Aorta (tissue), 5 donors: ENCODE results near the gene SNX18. TPM values are rescaled to one million over a fixed set of nuclear protein-coding genes. Genes with fewer than 3 reads are reported as not detected.
A peak's percentile ranks its signal among the peaks of the same experiment; 100 is the strongest.

Experiments
- ATAC-seq: fragments of 200-7000 bp; cut with Tn5 transposase; one replicate; pipeline ENCODE4 v1.9.1; 2022; ENCODE audit warnings: moderate library complexity; ENCODE audit not compliant: low FRiP score
- DNase-seq, 2 donors: peaks; one replicate each; pipeline ENCODE4 v3.0.0-alpha.2; 2020
- H3K27ac ChIP-seq, 2 donors: one replicate each; pipeline ENCODE4 v1.5.1; 2013; ENCODE audit warnings: low read length in 2 of 2, mild to moderate bottlenecking in 2 of 2, moderate library complexity in 2 of 2, control low read depth in 1 of 2, inconsistent platforms in 1 of 2, low read depth in 1 of 2
- H3K27me3 ChIP-seq, 2 donors: one replicate each; pipeline ENCODE4 v1.6.1; 2013; ENCODE audit warnings: control low read depth in 1 of 2, low read length in 1 of 2, mild to moderate bottlenecking in 1 of 2, moderate library complexity in 1 of 2; ENCODE audit not compliant: insufficient read depth in 2 of 2, control insufficient read depth in 1 of 2
- H3K36me3 ChIP-seq, 2 donors: one replicate each; pipeline ENCODE4 v1.6.1; 2013; ENCODE audit warnings: control low read depth in 1 of 2, low read length in 1 of 2, mild to moderate bottlenecking in 1 of 2; ENCODE audit not compliant: insufficient read depth in 2 of 2, control insufficient read depth in 1 of 2
- H3K4me1 ChIP-seq, 2 donors: one replicate each; pipeline ENCODE4 v1.6.1; 2013; ENCODE audit warnings: low read length in 2 of 2, control low read depth in 1 of 2, mild to moderate bottlenecking in 1 of 2, moderate library complexity in 1 of 2; ENCODE audit not compliant: insufficient read depth in 2 of 2, control insufficient read depth in 1 of 2
- H3K4me3 ChIP-seq, 2 donors: one replicate each; pipeline ENCODE4 v1.5.1; 2013; ENCODE audit warnings: low read length in 2 of 2, control low read depth in 1 of 2, mild to moderate bottlenecking in 1 of 2
- H3K9me3 ChIP-seq: one replicate; pipeline ENCODE4 v1.6.1; 2013; ENCODE audit warnings: mild to moderate bottlenecking, low read length; ENCODE audit not compliant: control insufficient read depth
- WGBS, 2 donors: extraction: QIAGEN DNeasy Blood & Tissue Kit; methylation state at CpG; one replicate each; pipeline ENCODE4 v1.1.7; 2013; 5-methylcytosine and 5-hydroxymethylcytosine counted together
- intact Hi-C, 2 donors: fragments of 100-400 bp; cut with DNase I; formaldehyde crosslinking; loops; one replicate each; pipeline versions ENCODE4 v1.14.2 to v1.15.0; 2022
- polyA plus RNA-seq, 2 donors: library from polyadenylated mRNA; stranded (reverse); fragments of 200-250 nt; gene quantifications; one replicate each; pipeline ENCODE4 v1.2.3, GENCODE V29; 2013
- total RNA-seq, 2 donors: library from RNA; stranded (reverse); fragmentation: NEBNext Ultra II Directional; extraction: Animal tissue kit (Norgen Biotek cat#: 25700); gene quantifications; one replicate each; pipeline ENCODE4 v1.2.1, GENCODE V29; 2021
- donor health status: healthy with polysubstance abuse.
- donor health status: Bipolar disorder and iron deficiency.
- donor health status: DM: no; HTN: no; CAD: no.
- donor health status: DM: no; HTN: no; CAD: no.
- donor health status: DM: yes; HTN: yes; CAD: no.

Gene SNX18
- total and polyA plus RNA-seq, 4 donors, result 31.6 to 110 (median 60.8) TPM

GRCh38 chr5:54523534-54523933 is 6.0 kb downstream of the SNX18 start:
- no peak for DNase-seq
- 4 to 6% methylated on average over 3 of the region's 3 CpGs for WGBS, 2 donors
- Histone ChIP-seq H3K27me3 (no peaks in the 10 kb centered on the region), H3K9me3 (no peaks in the 10 kb centered on the region), H3K4me3 (peak overlapping the region; percentile 43 to 78), H3K36me3 (peaks cover 0 to 3% of the 10 kb centered on the region in 2 donors), H3K4me1 (peaks cover 3 to 6% of the 10 kb centered on the region in 2 donors), H3K27ac (peak overlapping the region; percentile 73 to 77)
- intact Hi-C loops, result loop anchor here (5.0 kb wide), 2 partner anchors 59 to 179 kb away; no protein-coding TSS in a partner anchor
- ATAC-seq, result no peak

DNA sequence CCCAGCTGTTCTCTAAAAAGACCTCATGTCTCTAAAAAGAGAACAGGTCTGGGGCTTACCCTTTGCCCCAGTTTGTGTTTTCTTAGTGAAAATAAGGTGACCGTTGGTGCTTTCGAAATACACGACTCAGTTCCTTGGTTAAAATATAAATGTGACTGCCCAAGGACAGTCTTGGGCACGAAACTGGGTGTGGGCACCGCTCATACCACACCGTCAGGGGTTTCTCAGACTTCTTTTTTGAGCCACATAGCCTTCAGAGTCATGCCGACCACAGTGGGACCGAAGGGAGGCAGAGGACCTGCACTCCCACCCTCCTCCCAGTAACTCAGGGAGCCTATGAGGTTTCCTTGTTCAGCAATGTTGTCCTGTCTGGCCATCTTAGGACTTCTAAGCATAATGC is 6.5 kb downstream of the SNX18 start:
- H3K9me3 ChIP-seq, result no peaks in the 10 kb centered on the region
- H3K27ac ChIP-seq, result peak overlapping the region; percentile 73 to 77
- intact Hi-C loops, result loop anchor here (5.0 kb wide), 2 partner anchors 58 to 178 kb away; no protein-coding TSS in a partner anchor
- no peaks in the 10 kb centered on the region for H3K27me3 ChIP-seq
- DNase-seq (no peak), ATAC-seq (peak; percentile 1)
- 3 to 4% methylated on average over 8 of the region's 8 CpGs for WGBS, 2 donors
- H3K4me1 ChIP-seq, result peaks cover 3 to 6% of the 10 kb centered on the region in 2 donors
- peak overlapping the region; percentile 43 to 78 for H3K4me3 ChIP-seq
- H3K36me3 ChIP-seq, result peaks cover 0 to 3% of the 10 kb centered on the region in 2 donors

GRCh38 chr5:54524704-54525103 is 7.1 kb downstream of the SNX18 start:
- peak; percentile 27 for ATAC-seq
- H3K27ac ChIP-seq, result peak overlapping the region; percentile 3 to 77
- no peaks in the 10 kb centered on the region for H3K36me3 ChIP-seq
- no peaks in the 10 kb centered on the region for H3K27me3 ChIP-seq
- peaks cover 3 to 6% of the 10 kb centered on the region in 2 donors for H3K4me1 ChIP-seq
- intact Hi-C loops, result loop anchor here (5.0 kb wide), 3 partner anchors 58 to 178 kb away; no protein-coding TSS in a partner anchor
- DNase-seq, result peak; percentile 83 to 85
- peak overlapping the region; percentile 4 to 65 for H3K4me3 ChIP-seq
- WGBS, 2 donors, result 4 to 5% methylated on average over 8 of the region's 8 CpGs
- no peaks in the 10 kb centered on the region for H3K9me3 ChIP-seq

- Histone ChIP-seq H3K27ac (peak overlapping the region; percentile 3 to 39), H3K9me3 (no peaks in the 10 kb centered on the region), H3K36me3 (no peaks in the 10 kb centered on the region), H3K27me3 (no peaks in the 10 kb centered on the region), H3K4me3 (peak overlapping the region in 1 of 2 donors; percentile 38), H3K4me1 (peaks cover 5 to 10% of the 10 kb centered on the region in 2 donors)
- no peak for DNase-seq
- intact Hi-C loops, result loop anchor here in 1 of 2 donors (5.0 kb wide), 1 partner anchor 107 kb away; no protein-coding TSS in a partner anchor
- no peak for ATAC-seq
- WGBS, 2 donors, result 45 to 51% methylated on average over 4 of the region's 4 CpGs
These were observed 7.7 kb downstream of the SNX18 start for GRCh38 chr5:54525261-54525660.

- no peak for ATAC-seq
- Histone ChIP-seq H3K27ac (peak overlapping the region; percentile 12 to 57), H3K4me3 (peak overlapping the region in 1 of 2 donors; percentile 38), H3K36me3 (no peaks in the 10 kb centered on the region), H3K4me1 (peaks cover 5 to 10% of the 10 kb centered on the region in 2 donors), H3K27me3 (no peaks in the 10 kb centered on the region), H3K9me3 (no peaks in the 10 kb centered on the region)
- no peak for DNase-seq
- WGBS, 2 donors, result 26 to 29% methylated on average over 6 of the region's 6 CpGs
- intact Hi-C loops, result loop anchor here in 1 of 2 donors (5.0 kb wide), 1 partner anchor 107 kb away; no protein-coding TSS in a partner anchor
These were observed 8.1 kb downstream of the SNX18 start for GRCh38 chr5:54525692-54526091.

DNA sequence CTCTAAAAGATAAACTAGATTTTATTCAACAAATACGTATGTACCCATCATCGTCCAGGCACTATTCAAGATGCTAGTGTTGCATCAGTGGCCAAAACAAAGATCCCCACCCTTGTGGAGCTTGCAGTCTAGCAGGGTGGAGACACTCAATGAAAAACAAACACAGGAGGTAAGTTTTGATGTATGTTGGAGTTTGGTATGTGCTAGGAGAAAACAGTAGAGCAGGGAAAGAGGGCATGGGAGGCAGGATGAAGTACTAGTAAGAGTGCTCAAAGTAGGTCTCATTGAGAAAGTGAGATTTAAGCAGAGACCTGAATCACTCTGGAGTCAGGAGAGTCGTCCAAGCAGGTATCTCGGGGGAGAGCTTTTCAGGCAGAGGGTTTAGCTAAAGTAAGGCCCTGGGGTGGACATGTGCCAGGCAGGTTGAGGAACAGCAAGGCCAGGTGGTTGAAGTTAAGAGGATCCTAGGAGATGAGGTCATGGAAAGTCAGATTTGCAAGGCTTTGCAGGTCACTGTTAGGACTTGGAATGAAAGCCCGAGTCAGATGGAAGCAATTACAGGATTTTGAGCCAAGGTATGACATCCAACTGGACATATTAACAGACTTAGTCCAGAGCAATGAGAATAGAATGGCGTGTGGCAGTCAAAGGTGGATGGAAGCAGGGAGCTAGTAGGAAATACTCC is 9.2 kb downstream of the SNX18 start:
- intact Hi-C loops, result loop anchor here in 1 of 2 donors (5.0 kb wide), 1 partner anchor 106 kb away; no protein-coding TSS in a partner anchor
- H3K4me3 ChIP-seq, result no peak overlapping the region
- DNase-seq (no peak), ATAC-seq (no peak)
- 15 to 18% methylated on average over 6 of the region's 6 CpGs for WGBS, 2 donors
- no peaks in the 10 kb centered on the region for H3K9me3 ChIP-seq
- H3K4me1 ChIP-seq, result peaks cover 5 to 10% of the 10 kb centered on the region in 2 donors
- no peaks in the 10 kb centered on the region for H3K36me3 ChIP-seq
- no peaks in the 10 kb centered on the region for H3K27me3 ChIP-seq
- peak overlapping the region; percentile 39 to 66 for H3K27ac ChIP-seq

DNA sequence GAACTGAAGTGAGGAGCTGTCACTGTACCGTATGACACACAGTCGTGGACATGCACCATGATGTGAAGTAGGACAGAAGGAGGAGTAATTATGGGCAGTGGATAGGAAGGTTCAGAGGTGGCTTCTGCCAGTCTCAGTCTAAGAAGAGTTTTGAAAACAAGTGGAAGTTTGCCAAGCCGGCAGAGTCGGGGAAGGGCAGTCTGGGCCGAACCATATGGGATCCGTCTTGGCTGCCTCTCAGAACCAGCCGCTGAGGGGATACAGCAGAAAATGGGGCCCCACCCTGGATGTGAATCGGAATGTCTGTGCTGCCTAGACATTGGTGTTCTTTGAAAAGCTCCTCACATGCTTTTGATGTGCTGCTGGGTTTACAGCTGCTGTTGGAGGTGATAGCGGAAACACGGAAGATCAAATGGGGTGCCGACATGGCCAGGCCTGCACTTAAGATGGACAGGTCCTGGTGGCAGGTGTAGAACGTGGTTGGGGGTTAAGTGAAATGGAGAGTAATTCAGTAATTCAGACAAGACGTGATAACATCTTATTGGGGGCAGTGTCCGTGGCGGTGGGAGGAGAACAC is 11.2 kb downstream of the SNX18 start:
- no peak for DNase-seq
- peaks cover 8 to 14% of the 10 kb centered on the region in 2 donors for H3K4me1 ChIP-seq
- peak overlapping the region in 1 of 2 donors; percentile 22 for H3K4me3 ChIP-seq
- no peak for ATAC-seq
- H3K27me3 ChIP-seq, result no peaks in the 10 kb centered on the region
- no peaks in the 10 kb centered on the region for H3K9me3 ChIP-seq
- H3K36me3 ChIP-seq, result no peaks in the 10 kb centered on the region
- peak overlapping the region in 1 of 2 donors; percentile 52 for H3K27ac ChIP-seq
- intact Hi-C loops, result loop anchor here in 1 of 2 donors (5.0 kb wide), 1 partner anchor 104 kb away; no protein-coding TSS in a partner anchor
- 30 to 35% methylated on average over 15 of the region's 15 CpGs for WGBS, 2 donors

DNA sequence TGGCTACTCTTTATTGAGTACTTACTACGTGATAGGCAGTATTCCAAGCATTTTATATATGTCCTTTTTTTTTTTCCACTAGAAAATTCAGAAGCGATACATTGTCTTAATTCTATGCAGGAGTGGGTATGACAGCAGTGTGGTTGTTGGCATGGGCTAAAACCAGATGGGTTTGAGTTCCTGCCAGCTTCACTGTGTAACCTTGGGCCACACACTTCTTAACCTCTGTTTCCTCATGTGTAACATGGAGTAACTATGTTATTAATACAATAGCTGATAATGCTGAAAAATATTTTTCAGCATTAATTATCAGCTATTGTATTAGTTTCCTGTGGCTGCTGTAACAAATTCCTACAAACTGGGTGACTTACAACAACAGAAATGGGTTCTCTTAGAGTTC is 12.0 kb downstream of the SNX18 start:
- peaks cover 8 to 18% of the 10 kb centered on the region in 2 donors for H3K4me1 ChIP-seq
- 18 to 20% methylated on average over 2 of the region's 2 CpGs for WGBS, 2 donors
- intact Hi-C loops, result loop anchor here in 1 of 2 donors (5.0 kb wide), 1 partner anchor 103 kb away; no protein-coding TSS in a partner anchor

More for the DNA sequence above, 12.0 kb downstream of the SNX18 start:
- Histone ChIP-seq H3K4me3 (no peak overlapping the region), H3K36me3 (no peaks in the 10 kb centered on the region), H3K27me3 (no peaks in the 10 kb centered on the region), H3K27ac (peak overlapping the region in 1 of 2 donors; percentile 71), H3K9me3 (no peaks in the 10 kb centered on the region)
- ATAC-seq (no peak), DNase-seq (no peak)
